DMS 273 (cell line): ENCODE results near the gene YIF1A.
A peak's percentile ranks its signal among the peaks of the same experiment; 100 is the strongest.
"Not testable (repeated sequence)": the region's sequence is repeated elsewhere in the genome, so short reads cannot be mapped to it uniquely, and the experiment has no call there.

ENCODE experiments used
- DNase-seq: peaks from one replicate; lab custom pipeline; 2025; ENCODE audit not compliant: unreplicated experiment; lab: John Stamatoyannopoulos, UW

Gene YIF1A

GRCh38 chr11:66326261-66327111 is 37.5 kb upstream of the YIF1A start:
- DNase-seq: peak; percentile 50

GRCh38 chr11:66325263-66325671 is 36.3 kb upstream of the YIF1A start:
- DNase-seq: peak; percentile 94

- peak; percentile 54 for DNase-seq
Measured at GRCh38 chr11:66324664-66325063, 35.7 kb upstream of the YIF1A start.

GRCh38 chr11:66323684-66324083 is 34.7 kb upstream of the YIF1A start:
- DNase-seq: no peak

GRCh38 chr11:66322732-66323427 is 33.9 kb upstream of the YIF1A start:
- no peak for DNase-seq

GRCh38 chr11:66321606-66322005 is 32.7 kb upstream of the YIF1A start:
- no peak for DNase-seq

- not testable (repeated sequence) for DNase-seq
Measured at GRCh38 chr11:66320748-66321147, 31.8 kb upstream of the YIF1A start.

- DNase-seq: not testable (repeated sequence)
Measured at GRCh38 chr11:66320289-66320688, 31.3 kb upstream of the YIF1A start.

- DNase-seq: no peak
Measured at GRCh38 chr11:66318600-66318970, 29.6 kb upstream of the YIF1A start.

GRCh38 chr11:66317723-66318599 is 29.0 kb upstream of the YIF1A start:
- DNase-seq: peak; percentile 62

GRCh38 chr11:66317322-66317722 is 28.4 kb upstream of the YIF1A start:
- peak; percentile 61 for DNase-seq

- DNase-seq: peak; percentile 71
Measured at GRCh38 chr11:66316849-66317251, 27.9 kb upstream of the YIF1A start, which contains the start of gene CD248. Gene CD248 (minus strand): TSS chr11:66317044. CDS start chr11:66317027, 17 bp downstream.

GRCh38 chr11:66315921-66316811 is 27.2 kb upstream of the YIF1A start:
- no peak for DNase-seq

GRCh38 chr11:66315498-66315885 is 26.5 kb upstream of the YIF1A start:
- DNase-seq: no peak

- DNase-seq: no peak
Measured at GRCh38 chr11:66314561-66315497, 25.9 kb upstream of the YIF1A start.

GRCh38 chr11:66314186-66314501 is 25.2 kb upstream of the YIF1A start:
- DNase-seq: no peak

GRCh38 chr11:66313321-66314185 is 24.6 kb upstream of the YIF1A start:
- no peak for DNase-seq

GRCh38 chr11:66312549-66313320 is 23.8 kb upstream of the YIF1A start:
- DNase-seq: peak; percentile 98
